ENCODE measurements around the gene CTNND2. TPM values are rescaled to one million over a fixed set of nuclear protein-coding genes. Genes with fewer than 3 reads are reported as not detected.
"Not testable (repeated sequence)": the region's sequence is repeated elsewhere in the genome, so short reads cannot be mapped to it uniquely, and the experiment has no call there.

CTNND2 gene
- total and polyA plus RNA-seq, 2 donors (not counting 1 experiment from before 2014, with no cell fraction given) = not detected

DNA sequence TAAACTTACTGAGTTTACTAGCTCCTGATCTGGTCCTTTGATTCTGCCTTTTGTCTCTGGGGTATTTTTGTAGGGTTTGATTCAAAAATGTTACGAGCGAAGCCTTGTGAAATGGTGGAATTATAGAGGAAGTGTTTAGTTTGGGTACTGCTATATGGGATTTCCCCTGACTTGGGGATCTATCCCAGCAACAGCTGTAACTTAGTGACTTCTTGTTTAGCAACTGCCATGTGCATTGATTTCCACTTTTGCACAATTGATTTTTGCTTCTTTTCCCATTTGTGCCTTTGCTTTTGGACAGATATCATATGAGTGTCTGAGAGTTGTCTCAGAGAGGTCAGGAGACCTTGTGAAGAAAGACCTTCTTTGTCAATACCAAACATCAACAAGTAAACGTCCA lies 894.7 kb downstream of the CTNND2 start:
- POLR2A ChIA-PET = no interaction called here
- Histone ChIP-seq H3K4me1 (ENCODE audit: control insufficient read depth in 2 of 2, insufficient read depth in 2 of 2, low read length in 2 of 2) (no peaks in the 10 kb centered on the region), H4K20me1 (ENCODE audit: control insufficient read depth, insufficient read depth, low read length, poor library complexity, severe bottlenecking) (no peaks in the 10 kb centered on the region), H3K9me3 (ENCODE audit: control extremely low read depth in 1 of 3, control insufficient read depth in 2 of 3, insufficient read depth in 1 of 3, low read length in 2 of 3) (peaks cover 0 to 3% (median 0%) of the 10 kb centered on the region in 3 donors), H3K9ac (ENCODE audit: low read length) (no peak overlapping the region), H3K27ac (ENCODE audit: low read length in 2 of 2) (no peak overlapping the region), H3K4me2 (replicated peaks; ENCODE audit: low read depth, low read length, poor library complexity, severe bottlenecking) (no peak overlapping the region), H3K79me2 (ENCODE audit: control insufficient read depth, insufficient read depth, low read length) (no peaks in the 10 kb centered on the region), H2AFZ (ENCODE audit: insufficient read depth, low read depth, low read length, poor library complexity, severe bottlenecking) (no peak overlapping the region), H3K4me3 (ENCODE audit: control extremely low read depth in 1 of 5, extremely low read depth in 1 of 5, insufficient read depth in 1 of 5, low read depth in 2 of 5, low read length in 4 of 5) (no peak overlapping the region), H3K36me3 (replicated peaks in 1 of 2; ENCODE audit: control extremely low read depth in 1 of 2, control insufficient read depth in 1 of 2, extremely low read depth in 1 of 2, insufficient read depth in 2 of 2, low read length in 1 of 2) (no peaks in the 10 kb centered on the region), H3K27me3 (replicated peaks in 1 of 4; ENCODE audit: control extremely low read depth in 1 of 4, control insufficient read depth in 3 of 4, insufficient read depth in 4 of 4, low read length in 3 of 4) (no peaks in the 10 kb centered on the region)
- intact Hi-C loops (cut with micrococcal nuclease) = no loop called here
- Mint-ChIP-seq H3K9me3 (ENCODE audit: insufficient read depth) (no peaks in the 10 kb centered on the region), H3K27ac (no peak overlapping the region), H3K4me1 (no peaks in the 10 kb centered on the region), H3K4me3 (no peak overlapping the region), H3K27me3 (peaks cover 8% of the 10 kb centered on the region)
- no peak for TF ChIP-seq EZH2 (IDR thresholded peaks at IDR 0.05; ENCODE audit: borderline replicate concordance, insufficient read depth, low read depth, low read length, poor library complexity, severe bottlenecking)
- TF ChIP-seq, protein P1, sequence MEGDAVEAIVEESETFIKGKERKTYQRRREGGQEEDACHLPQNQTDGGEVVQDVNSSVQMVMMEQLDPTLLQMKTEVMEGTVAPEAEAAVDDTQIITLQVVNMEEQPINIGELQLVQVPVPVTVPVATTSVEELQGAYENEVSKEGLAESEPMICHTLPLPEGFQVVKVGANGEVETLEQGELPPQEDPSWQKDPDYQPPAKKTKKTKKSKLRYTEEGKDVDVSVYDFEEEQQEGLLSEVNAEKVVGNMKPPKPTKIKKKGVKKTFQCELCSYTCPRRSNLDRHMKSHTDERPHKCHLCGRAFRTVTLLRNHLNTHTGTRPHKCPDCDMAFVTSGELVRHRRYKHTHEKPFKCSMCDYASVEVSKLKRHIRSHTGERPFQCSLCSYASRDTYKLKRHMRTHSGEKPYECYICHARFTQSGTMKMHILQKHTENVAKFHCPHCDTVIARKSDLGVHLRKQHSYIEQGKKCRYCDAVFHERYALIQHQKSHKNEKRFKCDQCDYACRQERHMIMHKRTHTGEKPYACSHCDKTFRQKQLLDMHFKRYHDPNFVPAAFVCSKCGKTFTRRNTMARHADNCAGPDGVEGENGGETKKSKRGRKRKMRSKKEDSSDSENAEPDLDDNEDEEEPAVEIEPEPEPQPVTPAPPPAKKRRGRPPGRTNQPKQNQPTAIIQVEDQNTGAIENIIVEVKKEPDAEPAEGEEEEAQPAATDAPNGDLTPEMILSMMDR (IDR thresholded peaks at IDR 0.05) = no peak
- no peak for ATAC-seq (ENCODE audit: low read depth)
- DNase-seq = no peak
- WGBS (ENCODE audit: insufficient coverage) = no CpG with 5 or more reads among the region's 3 CpGs
- CTCF ChIA-PET = no interaction called here

DNA sequence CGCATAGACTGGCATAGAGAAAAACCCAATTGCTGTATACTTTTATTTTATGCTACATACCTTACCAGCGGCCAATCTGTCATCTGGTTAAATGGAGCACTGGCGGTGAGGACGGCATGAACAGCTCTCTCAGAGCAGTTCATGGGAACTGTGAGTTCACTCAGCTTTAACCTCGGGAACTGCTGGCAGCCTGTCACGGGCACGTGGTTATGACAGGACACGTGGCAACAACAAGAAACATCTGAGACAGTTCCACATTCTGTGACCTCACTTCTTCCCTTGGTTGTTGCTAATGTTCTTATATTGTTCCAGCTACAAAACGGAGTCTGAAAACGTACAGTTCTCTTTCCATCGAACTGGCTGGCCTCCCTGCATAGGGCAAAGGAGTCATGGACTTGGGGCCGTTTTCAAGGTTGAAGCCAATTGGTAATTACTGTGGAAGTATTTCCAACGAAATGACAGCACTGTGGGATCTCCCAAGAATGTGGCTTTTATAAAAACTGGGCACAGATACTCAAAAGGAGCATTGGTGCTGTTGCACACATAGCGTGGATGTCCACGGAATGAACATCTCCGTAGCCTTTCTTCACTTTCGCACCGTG lies 896.9 kb downstream of the CTNND2 start:
- H4K20me1 ChIP-seq (ENCODE audit: control insufficient read depth, insufficient read depth, low read length, poor library complexity, severe bottlenecking) = no peaks in the 10 kb centered on the region
- no peak for TF ChIP-seq EZH2 (IDR thresholded peaks at IDR 0.05; ENCODE audit: borderline replicate concordance, insufficient read depth, low read depth, low read length, poor library complexity, severe bottlenecking)
- TF ChIP-seq, protein P1 (IDR thresholded peaks at IDR 0.05) = no peak
- H3K9me3 Mint-ChIP-seq (ENCODE audit: insufficient read depth) = no peaks in the 10 kb centered on the region
- no peak for ATAC-seq (ENCODE audit: low read depth)
- no peak for DNase-seq
- 92% methylated on average over 15 of the region's 18 CpGs for WGBS (ENCODE audit: insufficient coverage)
- no peak overlapping the region for H3K9ac ChIP-seq (ENCODE audit: low read length)
- no peak overlapping the region for H3K27ac ChIP-seq (ENCODE audit: low read length in 2 of 2)
- H3K4me1 Mint-ChIP-seq = no peaks in the 10 kb centered on the region
- no peak overlapping the region for H3K4me3 ChIP-seq (ENCODE audit: control extremely low read depth in 1 of 5, extremely low read depth in 1 of 5, insufficient read depth in 1 of 5, low read depth in 2 of 5, low read length in 4 of 5)
- no peak overlapping the region for H3K27ac Mint-ChIP-seq
- no peak overlapping the region for H3K4me3 Mint-ChIP-seq
- H3K27me3 ChIP-seq (replicated peaks in 1 of 4; ENCODE audit: control extremely low read depth in 1 of 4, control insufficient read depth in 3 of 4, insufficient read depth in 4 of 4, low read length in 3 of 4) = no peaks in the 10 kb centered on the region
- intact Hi-C loops (cut with micrococcal nuclease) = no loop called here
- CTCF ChIA-PET = no interaction called here
- no peaks in the 10 kb centered on the region for H3K4me1 ChIP-seq (ENCODE audit: control insufficient read depth in 2 of 2, insufficient read depth in 2 of 2, low read length in 2 of 2)
- POLR2A ChIA-PET = no interaction called here
- H3K4me2 ChIP-seq (replicated peaks; ENCODE audit: low read depth, low read length, poor library complexity, severe bottlenecking) = no peak overlapping the region
- H3K36me3 ChIP-seq (replicated peaks in 1 of 2; ENCODE audit: control extremely low read depth in 1 of 2, control insufficient read depth in 1 of 2, extremely low read depth in 1 of 2, insufficient read depth in 2 of 2, low read length in 1 of 2) = no peaks in the 10 kb centered on the region
- H3K27me3 Mint-ChIP-seq = peaks cover 9% of the 10 kb centered on the region
- H3K79me2 ChIP-seq (ENCODE audit: control insufficient read depth, insufficient read depth, low read length) = no peaks in the 10 kb centered on the region
- peaks cover 0 to 1% (median 0%) of the 10 kb centered on the region in 3 donors for H3K9me3 ChIP-seq (ENCODE audit: control extremely low read depth in 1 of 3, control insufficient read depth in 2 of 3, insufficient read depth in 1 of 3, low read length in 2 of 3)
- no peak overlapping the region for H2AFZ ChIP-seq (ENCODE audit: insufficient read depth, low read depth, low read length, poor library complexity, severe bottlenecking)

DNA sequence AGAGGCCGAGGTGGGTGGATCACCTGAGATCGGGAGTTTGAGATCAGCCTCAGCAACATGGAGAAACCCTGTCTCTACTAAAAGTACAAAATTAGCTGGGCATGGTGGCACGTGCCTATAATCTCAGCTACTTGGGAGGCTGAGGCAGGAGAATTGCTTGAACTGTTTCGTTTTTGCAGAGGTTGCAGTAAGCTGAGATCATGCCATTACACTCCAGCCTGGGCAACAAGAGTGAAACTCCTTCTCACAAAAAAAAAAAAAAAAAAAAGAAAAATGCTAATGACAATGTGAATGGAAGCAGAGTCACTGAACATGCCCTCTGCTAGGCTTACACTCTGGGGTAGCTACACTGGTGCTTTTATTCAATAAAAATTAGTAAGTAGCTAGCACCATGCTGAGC lies 899.7 kb downstream of the CTNND2 start:
- H3K27me3 ChIP-seq (replicated peaks in 1 of 4; ENCODE audit: control extremely low read depth in 1 of 4, control insufficient read depth in 3 of 4, insufficient read depth in 4 of 4, low read length in 3 of 4); POLR2A ChIA-PET; H3K4me1 Mint-ChIP-seq; H3K4me2 ChIP-seq (replicated peaks; ENCODE audit: low read depth, low read length, poor library complexity, severe bottlenecking); ATAC-seq (ENCODE audit: low read depth); H3K36me3 ChIP-seq (replicated peaks in 1 of 2; ENCODE audit: control extremely low read depth in 1 of 2, control insufficient read depth in 1 of 2, extremely low read depth in 1 of 2, insufficient read depth in 2 of 2, low read length in 1 of 2); CTCF ChIA-PET; H3K9me3 ChIP-seq (ENCODE audit: control extremely low read depth in 1 of 3, control insufficient read depth in 2 of 3, insufficient read depth in 1 of 3, low read length in 2 of 3); H3K9ac ChIP-seq (ENCODE audit: low read length); H3K4me3 Mint-ChIP-seq; H3K4me3 ChIP-seq (ENCODE audit: control extremely low read depth in 1 of 5, extremely low read depth in 1 of 5, insufficient read depth in 1 of 5, low read depth in 2 of 5, low read length in 4 of 5); H3K4me1 ChIP-seq (ENCODE audit: control insufficient read depth in 2 of 2, insufficient read depth in 2 of 2, low read length in 2 of 2); H3K27ac Mint-ChIP-seq; DNase-seq; H4K20me1 ChIP-seq (ENCODE audit: control insufficient read depth, insufficient read depth, low read length, poor library complexity, severe bottlenecking); H3K79me2 ChIP-seq (ENCODE audit: control insufficient read depth, insufficient read depth, low read length); H2AFZ ChIP-seq (ENCODE audit: insufficient read depth, low read depth, low read length, poor library complexity, severe bottlenecking); H3K9me3 Mint-ChIP-seq (ENCODE audit: insufficient read depth); H3K27ac ChIP-seq (ENCODE audit: low read length in 2 of 2); intact Hi-C loops (cut with micrococcal nuclease): not testable (repeated sequence)
- peaks cover 16% of the 10 kb centered on the region for H3K27me3 Mint-ChIP-seq
- WGBS (ENCODE audit: insufficient coverage) = 93% methylated on average over 3 of the region's 4 CpGs
